Thymus (tissue), 14 donors: ENCODE results near the gene CCDC134. TPM values are rescaled to one million over a fixed set of nuclear protein-coding genes. Genes with fewer than 3 reads are reported as not detected.

Source experiments
- DNase-seq, 9 donors: peaks; one replicate each; pipeline ENCODE4 v3.0.0-alpha.2; 2013; ENCODE audit warnings: low spot score in 9 of 9, low read depth in 6 of 9, missing footprints in 1 of 9
- H3K27ac ChIP-seq, 2 donors: one replicate each; pipeline ENCODE4 v1.5.1; 2013; ENCODE audit warnings: control low read depth in 1 of 2, low read depth in 1 of 2, low read length in 1 of 2, mild to moderate bottlenecking in 1 of 2, moderate library complexity in 1 of 2
- H3K27me3 ChIP-seq, 2 donors: one replicate each; pipeline ENCODE4 v1.5.1; 2013; ENCODE audit warnings: low read length in 1 of 2; ENCODE audit not compliant: control insufficient read depth in 2 of 2, insufficient read depth in 1 of 2
- H3K36me3 ChIP-seq, 2 donors: one replicate each; pipeline ENCODE4 v1.5.1; 2013; ENCODE audit warnings: low read length in 1 of 2, mild to moderate bottlenecking in 1 of 2, moderate library complexity in 1 of 2; ENCODE audit not compliant: control insufficient read depth in 2 of 2, insufficient read depth in 2 of 2
- H3K4me1 ChIP-seq, 2 donors: one replicate each; pipeline ENCODE4 v1.5.1; 2013; ENCODE audit warnings: low read length in 2 of 2; ENCODE audit not compliant: control insufficient read depth in 2 of 2, insufficient read depth in 2 of 2
- H3K4me3 ChIP-seq, 2 donors: one replicate each; pipeline ENCODE4 v1.5.1; 2013; ENCODE audit warnings: low read length in 2 of 2, control low read depth in 1 of 2, mild to moderate bottlenecking in 1 of 2
- H3K9me3 ChIP-seq, 2 donors: one replicate each; pipeline ENCODE4 v1.5.1; 2013; ENCODE audit warnings: low read length in 1 of 2, mild to moderate bottlenecking in 1 of 2; ENCODE audit not compliant: control insufficient read depth in 2 of 2, insufficient read depth in 1 of 2
- WGBS: extraction: QIAGEN DNeasy Blood & Tissue Kit; methylation state at CpG from one replicate; pipeline ENCODE4 v1.1.7; 2013; 5-methylcytosine and 5-hydroxymethylcytosine counted together
- long read RNA-seq, 10 donors: transcript quantifications; one replicate each; lab custom pipeline, GENCODE V29; 2026
- polyA plus RNA-seq: library from polyadenylated mRNA; stranded (reverse); fragments of 200-250 nt; gene quantifications from one replicate; pipeline ENCODE4 v1.2.3, GENCODE V29; 2013
- total RNA-seq: library from RNA; stranded (reverse); fragments of 120-200 nt; gene quantifications from one replicate; pipeline ENCODE4 v1.2.4, GENCODE V29; 2013
- donor health status: healthy.

Gene CCDC134
- total RNA-seq (14.4 TPM), polyA plus RNA-seq (1.6 TPM)
- long read RNA-seq, donor 1, result 0 reads
- long read RNA-seq, donor 2, transcript CCDC134-201 (7 exons, 1,270 nt), result major isoform, 6 of 6 reads
- long read RNA-seq, donor 2, partial matches to known transcripts, result 0 of 6 reads
- long read RNA-seq, donor 2, other reads (novel, unspliced or antisense), result 0 of 6 reads
- long read RNA-seq, donor 3, partial matches to known transcripts, result 0 of 1 reads
- long read RNA-seq, donor 3, other reads (novel, unspliced or antisense), result 0 of 1 reads
- long read RNA-seq, donor 4, partial matches to known transcripts, result 0 of 2 reads
- long read RNA-seq, donor 4, other reads (novel, unspliced or antisense), result 0 of 2 reads
- long read RNA-seq, donor 5, result 0 reads
- long read RNA-seq, donor 6, partial matches to known transcripts, result 0 of 2 reads
- long read RNA-seq, donor 6, other reads (novel, unspliced or antisense), result 0 of 2 reads
- long read RNA-seq, donor 7, partial matches to known transcripts, result 0 of 1 reads
- long read RNA-seq, donor 7, other reads (novel, unspliced or antisense), result 0 of 1 reads
- long read RNA-seq, donor 8, partial matches to known transcripts, result 0 of 1 reads
- long read RNA-seq, donor 8, other reads (novel, unspliced or antisense), result 0 of 1 reads
- long read RNA-seq, donor 9, result 0 reads
- long read RNA-seq, donor 10, partial matches to known transcripts, result 0 of 2 reads
- long read RNA-seq, donor 10, other reads (novel, unspliced or antisense), result 0 of 2 reads

DNA sequence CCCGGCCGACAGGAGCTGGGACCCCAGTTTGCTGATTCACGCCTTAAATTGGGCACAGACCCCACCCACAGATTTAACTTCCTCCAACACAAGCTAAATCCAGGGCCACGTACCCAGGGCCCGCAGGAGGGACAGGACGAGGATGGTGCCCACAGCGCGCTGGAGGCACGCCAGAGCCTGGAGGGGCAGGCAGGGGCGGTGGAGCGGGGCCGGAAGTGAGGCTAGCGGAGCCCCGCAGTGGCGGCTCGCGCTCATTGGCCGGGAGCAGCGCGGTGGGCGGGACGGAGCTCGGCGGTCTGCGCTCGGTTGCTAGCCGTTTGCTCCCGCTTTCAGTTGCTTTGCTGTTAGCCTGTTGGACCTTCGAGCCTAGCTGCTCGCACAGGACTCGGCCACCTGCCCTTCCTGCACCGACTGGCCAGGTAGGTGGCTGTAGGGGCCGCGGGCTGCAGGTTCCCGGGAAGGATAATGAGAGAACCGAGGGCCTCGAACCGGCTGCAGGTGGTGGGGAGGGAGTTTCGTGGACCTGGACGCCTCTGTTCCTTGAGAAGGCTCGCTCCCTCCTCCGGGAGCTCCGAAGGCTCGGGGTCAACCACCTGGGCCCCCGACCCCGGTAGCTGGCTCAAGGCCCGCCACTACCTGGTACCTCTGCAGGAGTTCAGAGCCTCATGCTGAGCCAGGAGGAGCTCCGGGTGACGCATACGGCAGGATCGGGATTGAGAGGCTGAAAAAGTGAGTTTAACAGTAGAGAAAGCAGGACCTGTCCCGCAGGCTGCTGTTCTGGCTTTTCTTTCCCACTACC is at the start of gene CCDC134:
Gene CCDC134, plus strand, starts transcription at position 332 of the 799 bp plus-strand sequence. CDS start 8,212 bp downstream, outside the sequence.
- WGBS, result under 1% methylated on average over 52 of the region's 52 CpGs
- Histone ChIP-seq H3K36me3 (no peaks in the 10 kb centered on the region), H3K27me3 (peaks cover 0 to 3% of the 10 kb centered on the region in 2 donors), H3K9me3 (peaks cover 0 to 4% of the 10 kb centered on the region in 2 donors), H3K4me1 (peaks cover 7 to 25% of the 10 kb centered on the region in 2 donors), H3K4me3 (peak within 1 kb of the TSS; percentile 87 to 99), H3K27ac (peak within 1 kb of the TSS; percentile 85 to 91)
- DNase-seq, result peak in 8 of 9 donors; percentile 56 to 91 (median 78)

- no peak overlapping the region for H3K4me3 ChIP-seq
- no peaks in the 10 kb centered on the region for H3K9me3 ChIP-seq
- no peaks in the 10 kb centered on the region for H3K4me1 ChIP-seq
- H3K27me3 ChIP-seq, result peaks cover 0 to 4% of the 10 kb centered on the region in 2 donors
- WGBS, result 96% methylated on average over 5 of the region's 5 CpGs
- no peak overlapping the region for H3K27ac ChIP-seq
- no peaks in the 10 kb centered on the region for H3K36me3 ChIP-seq
- DNase-seq, result no peak
Observed at GRCh38 chr22:41752011-41752970, 48.2 kb upstream of the CCDC134 start.

DNA sequence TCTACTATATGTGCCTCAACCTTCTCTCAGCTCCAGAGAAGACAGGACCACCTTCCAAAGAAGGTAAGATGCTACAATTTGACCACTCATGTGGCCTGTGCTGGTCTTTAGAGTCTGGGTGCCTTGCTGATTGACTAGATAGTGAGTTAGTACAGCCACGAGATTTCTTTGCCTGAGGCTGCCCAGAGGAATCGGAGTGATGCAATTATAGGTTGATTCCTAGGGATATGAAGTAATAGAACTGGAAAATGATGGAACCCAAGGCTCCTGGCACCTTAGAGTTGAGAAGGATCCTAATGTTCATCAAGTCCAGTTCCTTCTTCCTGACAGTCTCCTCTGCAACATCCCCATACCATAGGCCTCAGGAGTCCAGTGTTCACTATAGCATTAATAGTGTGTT is 46.5 kb upstream of the CCDC134 start:
- DNase-seq, result no peak
- Histone ChIP-seq H3K4me3 (no peak overlapping the region), H3K27me3 (peaks cover 0 to 4% of the 10 kb centered on the region in 2 donors), H3K9me3 (no peaks in the 10 kb centered on the region), H3K27ac (no peak overlapping the region), H3K36me3 (no peaks in the 10 kb centered on the region), H3K4me1 (no peaks in the 10 kb centered on the region)
- WGBS, result 49% methylated on average over 2 of the region's 2 CpGs

- no peaks in the 10 kb centered on the region for H3K36me3 ChIP-seq
- H3K27ac ChIP-seq, result no peak overlapping the region
- no peaks in the 10 kb centered on the region for H3K4me1 ChIP-seq
- 98% methylated on average over 5 of the region's 5 CpGs for WGBS
- no peak for DNase-seq
- H3K9me3 ChIP-seq, result no peaks in the 10 kb centered on the region
- H3K4me3 ChIP-seq, result no peak overlapping the region
- no peaks in the 10 kb centered on the region for H3K27me3 ChIP-seq
Observed at GRCh38 chr22:41757502-41757901, 43.0 kb upstream of the CCDC134 start.

DNA sequence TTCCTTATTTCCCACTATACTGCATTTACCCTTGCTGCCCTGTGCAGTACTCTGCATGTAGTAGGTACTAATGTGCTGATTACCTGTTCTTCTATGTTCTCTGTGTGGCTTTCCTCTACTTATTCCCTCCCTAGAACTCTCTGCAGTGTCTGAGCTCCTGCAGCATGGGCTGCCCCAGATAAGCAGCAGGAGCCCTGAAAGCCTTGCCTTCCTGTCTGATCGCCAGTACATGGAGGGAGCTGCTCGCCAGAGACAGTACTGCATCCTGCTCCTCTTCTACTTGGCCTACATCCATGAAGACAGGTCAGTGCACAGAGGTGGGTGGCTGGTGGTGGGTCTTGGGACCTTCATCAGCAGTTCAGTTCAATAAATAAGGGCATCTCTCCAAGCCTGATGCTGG is 42.2 kb upstream of the CCDC134 start:
- no peak for DNase-seq
- H3K4me3 ChIP-seq, result no peak overlapping the region
- 89% methylated on average over 2 of the region's 2 CpGs for WGBS
- H3K9me3 ChIP-seq, result no peaks in the 10 kb centered on the region
- no peaks in the 10 kb centered on the region for H3K4me1 ChIP-seq
- H3K27me3 ChIP-seq, result no peaks in the 10 kb centered on the region
- H3K36me3 ChIP-seq, result no peaks in the 10 kb centered on the region
- H3K27ac ChIP-seq, result no peak overlapping the region

DNA sequence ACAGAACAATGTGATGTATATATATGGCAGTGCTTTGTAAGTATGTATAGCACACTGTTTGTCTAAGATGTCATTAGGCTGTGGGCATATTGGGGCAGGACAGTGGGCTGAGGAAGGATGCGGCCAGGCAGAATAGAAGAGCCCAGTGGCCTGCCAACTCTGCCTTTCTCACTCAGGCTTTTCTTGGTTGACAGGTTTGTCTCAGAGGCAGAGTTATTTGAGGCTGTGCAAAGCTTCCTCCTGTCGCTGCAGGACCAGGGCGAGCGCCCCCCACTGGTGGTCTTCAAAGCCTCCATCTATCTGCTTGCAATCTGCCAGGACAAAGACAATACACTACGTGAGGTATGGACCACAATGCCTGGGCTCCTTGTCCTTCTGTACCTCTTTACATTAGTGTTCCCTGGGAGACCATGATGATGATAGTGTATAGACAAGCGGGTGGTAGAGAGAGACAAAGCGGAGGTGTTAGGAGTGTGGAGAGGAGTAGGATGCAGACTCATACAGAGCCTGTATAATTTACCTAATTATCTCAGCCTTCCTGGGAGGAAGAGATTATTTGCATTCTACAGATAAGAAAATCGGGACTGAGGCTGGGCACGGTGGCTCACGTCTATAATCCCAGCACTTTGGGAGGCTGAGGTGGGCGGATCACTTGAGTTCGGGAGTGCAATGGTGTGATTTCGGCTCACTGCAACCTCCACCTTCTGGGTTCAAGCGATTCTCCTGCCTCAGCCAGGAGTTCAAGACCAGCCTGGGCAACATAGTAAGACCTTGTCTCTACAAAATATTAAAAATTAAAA is 37.3 kb upstream of the CCDC134 start:
- WGBS, result 87% methylated on average over 14 of the region's 14 CpGs
- H3K36me3 ChIP-seq, result no peaks in the 10 kb centered on the region
- H3K4me1 ChIP-seq, result no peaks in the 10 kb centered on the region
- peak in 3 of 9 donors; percentile 8 to 36 (median 30) for DNase-seq
- no peaks in the 10 kb centered on the region for H3K27me3 ChIP-seq
- H3K27ac ChIP-seq, result no peak overlapping the region
- no peaks in the 10 kb centered on the region for H3K9me3 ChIP-seq
- H3K4me3 ChIP-seq, result no peak overlapping the region

- H3K27ac ChIP-seq, result no peak overlapping the region
- no peak for DNase-seq
Observed at GRCh38 chr22:41766476-41766875, 34.0 kb upstream of the CCDC134 start.

DNA sequence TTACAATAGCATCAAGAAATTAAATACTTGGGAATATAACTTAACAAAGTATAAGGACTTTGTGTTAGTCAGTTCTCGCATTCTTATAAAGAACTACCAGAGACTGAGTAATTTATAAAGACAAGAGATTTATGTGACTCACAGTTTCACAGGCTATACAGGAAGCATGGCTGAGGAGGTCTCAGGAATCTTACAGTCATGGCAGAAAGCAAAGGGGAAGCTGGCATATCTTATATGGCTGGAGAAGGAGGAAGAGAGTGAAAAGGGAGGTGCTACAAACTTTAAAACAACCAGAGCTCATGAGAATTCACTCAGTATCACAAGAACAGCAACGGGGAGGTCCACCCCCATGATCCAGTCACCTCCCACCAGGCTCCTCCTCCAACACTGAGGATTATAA is 32.0 kb upstream of the CCDC134 start:
- Histone ChIP-seq H3K4me1 (no peaks in the 10 kb centered on the region), H3K27ac (no peak overlapping the region), H3K4me3 (no peak overlapping the region)

More at GRCh38 chr22:41766476-41766875, 34.0 kb upstream of the CCDC134 start:
- Histone ChIP-seq H3K27me3 (no peaks in the 10 kb centered on the region), H3K9me3 (no peaks in the 10 kb centered on the region), H3K36me3 (no peaks in the 10 kb centered on the region), H3K4me3 (no peak overlapping the region), H3K4me1 (no peaks in the 10 kb centered on the region)
- WGBS, result 87% methylated on average over 5 of the region's 5 CpGs

More for the DNA sequence above, 32.0 kb upstream of the CCDC134 start:
- Histone ChIP-seq H3K27me3 (no peaks in the 10 kb centered on the region), H3K9me3 (no peaks in the 10 kb centered on the region), H3K36me3 (no peaks in the 10 kb centered on the region)
- no peak for DNase-seq
- WGBS, result 42% methylated on average over 2 of the region's 2 CpGs
